ENCODE data around the gene ARL8A. TPM values are rescaled to one million over a fixed set of nuclear protein-coding genes. Genes with fewer than 3 reads are reported as not detected.

The ARL8A gene
- total RNA-seq, 6 experiments from 2014 or later = 23.1 to 57.7 (median 36.1) TPM

DNA sequence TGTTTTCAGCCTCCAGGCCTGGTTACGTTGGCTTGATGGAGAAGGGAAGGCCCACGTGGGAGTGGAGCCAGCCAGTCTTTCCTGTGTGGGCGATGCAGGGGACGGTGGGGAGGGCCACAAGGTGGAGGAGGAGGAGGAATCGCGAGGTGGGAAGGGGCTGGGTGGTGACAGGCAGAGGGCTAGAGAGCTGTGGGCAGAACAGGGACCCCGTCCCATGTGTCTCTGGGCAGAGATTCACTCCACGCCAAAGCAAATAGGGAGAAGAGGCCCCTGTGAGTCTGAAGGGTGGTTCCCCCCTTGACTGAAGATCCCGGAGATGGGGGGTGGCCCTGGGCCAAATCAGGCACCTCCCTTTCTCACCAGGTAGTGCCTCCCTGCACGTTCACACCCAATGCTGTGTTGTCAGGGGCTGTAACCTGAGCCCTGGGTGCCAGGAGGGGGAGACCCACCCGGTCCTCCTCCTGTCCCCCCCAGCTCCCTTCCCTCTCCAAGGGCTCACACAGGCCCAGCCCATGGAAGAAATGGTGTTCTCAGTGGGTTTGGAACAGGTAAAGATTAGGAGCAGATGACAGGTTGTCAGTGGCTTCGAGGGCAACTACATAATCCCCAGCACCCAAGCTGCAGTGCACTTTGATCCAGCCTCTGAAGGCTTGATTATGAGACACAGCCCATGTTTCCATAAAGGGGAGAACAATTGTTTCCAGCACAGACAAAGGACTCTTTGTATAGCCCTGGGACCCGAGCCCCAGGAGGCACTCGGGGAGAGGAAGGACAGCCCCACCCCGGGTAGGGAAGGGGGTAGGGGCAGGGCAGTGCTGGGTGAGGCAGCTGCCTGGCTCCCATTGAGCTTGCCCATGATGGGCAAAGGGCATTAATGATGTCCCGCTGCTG is 59.5 kb downstream of the ARL8A start:
- Histone ChIP-seq H3K4me1 (no peaks in the 10 kb centered on the region), H3K4me3 (no peak overlapping the region), H3K27me3 (no peaks in the 10 kb centered on the region), H3K9me3 (no peaks in the 10 kb centered on the region), H3K36me3 (no peaks in the 10 kb centered on the region), H3K27ac (no peak overlapping the region)
- DNase-seq (no peak), ATAC-seq (peak in 3 of 4 donors; percentile 16 to 54 (median 51))
- 48% methylated on average over 5 of the region's 16 CpGs for WGBS (ENCODE audit: insufficient coverage, low coverage, low lambda C conversion rate, missing lambda C conversion rate)
- no peak for TF ChIP-seq CTCF (IDR thresholded peaks at IDR 0.05)
- TF ChIP-seq POLR2A (IDR thresholded peaks at IDR 0.05) = no peak
- intact Hi-C loops (cut with DNase I) = no loop called here

Small RNA genes lying within 50 kb of the gene (small RNA-seq; reads per million reads assigned to genes)
- gene CRIP1P3 = 0 reads per million in 2 experiments

Other genes with a start within 250 kb of the ARL8A start
- 1 to 10 TPM; 1.1 to 3.5 (median 2.1) TPM for gene LMOD1, start 198.2 kb downstream of the ARL8A start, total RNA-seq
- 10 to 100 TPM; 26.5 to 44.1 (median 38.1) TPM for gene TIMM17A, start 189.2 kb downstream of the ARL8A start, total RNA-seq
- gene RNPEP, start 162.1 kb downstream of the ARL8A start, total RNA-seq = 10 to 100 TPM; 28.9 to 51.5 (median 41.3) TPM
- gene ELF3, start 134.2 kb downstream of the ARL8A start, total RNA-seq = 100 to 1,000 TPM in 1 of 6 experiments, 10 to 100 TPM in 5; 12.6 to 266 (median 57.8) TPM
- under 1 TPM in 4 of 6 experiments, not detected in 2; 0.12 to 0.49 (median 0.12) TPM for gene GPR37L1, start 21.8 kb downstream of the ARL8A start, total RNA-seq
- 1 to 10 TPM in 2 of 6 experiments, under 1 TPM in 4; 0.18 to 5.1 (median 0.73) TPM for gene PTPN7, start 15.9 kb upstream of the ARL8A start, total RNA-seq
- gene LGR6, start 49.1 kb upstream of the ARL8A start, total RNA-seq = 1 to 10 TPM in 3 of 6 experiments, under 1 TPM in 3; 0.17 to 2.0 (median 1.0) TPM
- 1 to 10 TPM in 3 of 6 experiments, under 1 TPM in 3; 0.53 to 9.1 (median 1.1) TPM for gene UBE2T, start 197.2 kb upstream of the ARL8A start, total RNA-seq
- gene PPP1R12B, start 204.0 kb upstream of the ARL8A start, total RNA-seq = 10 to 100 TPM; 13.7 to 22.2 (median 16.6) TPM

Measured in right lobe of liver (tissue), 6 donors.